Mesenchymal stem cell (in vitro differentiated cells and primary cell): ENCODE data around the gene SERGEF.

Source experiments
- DNase-seq: peaks from one replicate; pipeline ENCODE4 v3.0.0-alpha.2; 2013
- H2AFZ ChIP-seq: one replicate; pipeline ENCODE4 v1.6.1; 2013; ENCODE audit warnings: low read depth, mild to moderate bottlenecking, control low read depth, inconsistent platforms, low read length, moderate library complexity
- H2AK5ac ChIP-seq: 2 replicates; pipeline ENCODE4 v1.6.1; 2013; ENCODE audit warnings: low read length, moderate library complexity, mild to moderate bottlenecking, inconsistent platforms; ENCODE audit not compliant: severe bottlenecking
- H2BK120ac ChIP-seq: one replicate; pipeline ENCODE4 v1.6.1; 2013; ENCODE audit warnings: low read depth, mild to moderate bottlenecking, inconsistent platforms, low read length, moderate library complexity
- H2BK12ac ChIP-seq, 2 experiments: one replicate each; pipeline ENCODE4 v1.6.1; 2013; ENCODE audit warnings: inconsistent platforms in 2 of 2, low read length in 2 of 2, mild to moderate bottlenecking in 2 of 2, moderate library complexity in 2 of 2, control low read depth in 1 of 2
- H2BK15ac ChIP-seq: one replicate; pipeline ENCODE4 v1.6.1; 2013; ENCODE audit warnings: mild to moderate bottlenecking, low read depth, inconsistent platforms; ENCODE audit not compliant: poor library complexity, severe bottlenecking
- H2BK5ac ChIP-seq: 2 replicates; pipeline ENCODE4 v1.6.1; 2013; ENCODE audit warnings: low read depth, mild to moderate bottlenecking, low read length, control low read depth, inconsistent platforms; ENCODE audit not compliant: poor library complexity, severe bottlenecking
- H3K14ac ChIP-seq, 2 experiments: one replicate each; pipeline ENCODE4 v1.6.1; 2013; ENCODE audit warnings: inconsistent platforms in 2 of 2, low read length in 2 of 2, control low read depth in 1 of 2, mild to moderate bottlenecking in 1 of 2, moderate library complexity in 1 of 2
- H3K18ac ChIP-seq, 2 experiments: one replicate each; pipeline ENCODE4 v1.6.1; 2013; ENCODE audit warnings: inconsistent platforms in 2 of 2, low read length in 2 of 2, control low read depth in 1 of 2, low read depth in 1 of 2, mild to moderate bottlenecking in 1 of 2
- H3K23ac ChIP-seq, 2 experiments: one replicate each; pipeline ENCODE4 v1.6.1; 2013; ENCODE audit warnings: inconsistent platforms in 2 of 2, low read length in 2 of 2, mild to moderate bottlenecking in 2 of 2, moderate library complexity in 2 of 2, control low read depth in 1 of 2
- H3K27ac ChIP-seq: 2 replicates; pipeline ENCODE4 v1.5.1; 2013; ENCODE audit warnings: mild to moderate bottlenecking, moderate library complexity, low read length, control low read depth, inconsistent platforms; ENCODE audit not compliant: poor library complexity, severe bottlenecking
- H3K27me3 ChIP-seq, 2 experiments: 2 replicates each; pipeline versions ENCODE4 v1.6.1 to v1.7.0; 2013; ENCODE audit warnings: low read length in 2 of 2, mild to moderate bottlenecking in 2 of 2, moderate library complexity in 2 of 2, control low read depth in 1 of 2, inconsistent platforms in 1 of 2; ENCODE audit not compliant: control insufficient read depth in 1 of 2, insufficient read depth in 1 of 2
- H3K36me3 ChIP-seq, 2 experiments: 2 replicates each; pipeline versions ENCODE4 v1.6.1 to v1.7.0; 2013; ENCODE audit warnings: low read length in 2 of 2, control low read depth in 1 of 2, inconsistent platforms in 1 of 2, low read depth in 1 of 2, mild to moderate bottlenecking in 1 of 2; ENCODE audit not compliant: insufficient read depth in 2 of 2, control insufficient read depth in 1 of 2
- H3K4ac ChIP-seq, 2 experiments: one replicate each; pipeline ENCODE4 v1.6.1; 2013; ENCODE audit warnings: inconsistent platforms in 2 of 2, low read length in 2 of 2, mild to moderate bottlenecking in 2 of 2, moderate library complexity in 2 of 2, control low read depth in 1 of 2, low read depth in 1 of 2
- H3K4me1 ChIP-seq: 2 replicates; pipeline ENCODE4 v1.6.1; 2013; ENCODE audit warnings: low read depth, low read length, control low read depth; ENCODE audit not compliant: control insufficient read depth, insufficient read depth
- H3K4me2 ChIP-seq: 2 replicates; pipeline ENCODE4 v1.6.1; 2013; ENCODE audit warnings: low read length, mild to moderate bottlenecking, inconsistent platforms; ENCODE audit not compliant: poor library complexity, severe bottlenecking
- H3K4me3 ChIP-seq, 2 experiments: 2 replicates each; pipeline versions ENCODE4 v1.5.1 to v1.7.0; 2013; ENCODE audit warnings: low read length in 2 of 2, mild to moderate bottlenecking in 2 of 2, control low read depth in 1 of 2, low read depth in 1 of 2; ENCODE audit not compliant: insufficient read depth in 1 of 2
- H3K79me1 ChIP-seq: replicated peaks from 2 replicates; pipeline ENCODE4 v1.6.1; 2013; ENCODE audit warnings: mild to moderate bottlenecking, control low read depth, low read length, inconsistent platforms; ENCODE audit not compliant: poor library complexity, severe bottlenecking
- H3K9ac ChIP-seq: 2 replicates; pipeline ENCODE4 v1.7.0; 2013; ENCODE audit warnings: mild to moderate bottlenecking, low read length, moderate library complexity
- H3K9me3 ChIP-seq: 2 replicates; pipeline ENCODE4 v1.7.0; 2013; ENCODE audit warnings: mild to moderate bottlenecking, low read length; ENCODE audit not compliant: control insufficient read depth
- H4K8ac ChIP-seq: one replicate; pipeline ENCODE4 v1.6.1; 2013; ENCODE audit warnings: inconsistent platforms, mild to moderate bottlenecking, low read length, moderate library complexity
- H4K91ac ChIP-seq: one replicate; pipeline ENCODE4 v1.6.1; 2013; ENCODE audit warnings: mild to moderate bottlenecking, low read length, inconsistent platforms
- WGBS: methylation state at CpG from one replicate; pipeline ENCODE4 v1.1.7; 2013; ENCODE audit warnings: mixed read lengths; 5-methylcytosine and 5-hydroxymethylcytosine counted together

Gene SERGEF

GRCh38 chr11:17792161-17792560 lies 220.7 kb downstream of the SERGEF start:
- Histone ChIP-seq H3K4ac (no peak overlapping the region), H3K4me1 (peaks cover under 1% of the 10 kb centered on the region), H3K27me3 (no peaks in the 10 kb centered on the region), H3K79me1 (no peaks in the 10 kb centered on the region), H3K36me3 (no peaks in the 10 kb centered on the region), H2AK5ac (no peak overlapping the region), H3K23ac (no peak overlapping the region), H2BK120ac (no peak overlapping the region), H3K4me2 (no peak overlapping the region), H3K27ac (no peak overlapping the region), H4K91ac (no peak overlapping the region), H2BK15ac (no peak overlapping the region), H2BK12ac (no peak overlapping the region), H3K18ac (no peak overlapping the region), H3K9ac (no peak overlapping the region), H3K14ac (peak overlapping the region in 1 of 2 experiments; percentile 13), H3K9me3 (no peaks in the 10 kb centered on the region), H2AFZ (no peak overlapping the region), H2BK5ac (no peak overlapping the region), H3K4me3 (peak overlapping the region in 1 of 2 experiments; percentile 1), H4K8ac (peak overlapping the region; percentile 7)
- no peak for DNase-seq
- 88% methylated on average over 7 of the region's 9 CpGs for WGBS

GRCh38 chr11:17791144-17791543 lies 221.7 kb downstream of the SERGEF start:
- Histone ChIP-seq H2BK15ac (no peak overlapping the region), H3K36me3 (no peaks in the 10 kb centered on the region), H3K27ac (no peak overlapping the region), H3K79me1 (no peaks in the 10 kb centered on the region), H3K27me3 (no peaks in the 10 kb centered on the region), H3K4ac (no peak overlapping the region), H3K9me3 (no peaks in the 10 kb centered on the region), H4K8ac (no peak overlapping the region), H3K9ac (no peak overlapping the region), H3K4me2 (no peak overlapping the region), H3K4me1 (peaks cover 4% of the 10 kb centered on the region), H2BK5ac (no peak overlapping the region), H3K23ac (no peak overlapping the region), H2AFZ (no peak overlapping the region), H4K91ac (no peak overlapping the region), H2AK5ac (no peak overlapping the region), H2BK120ac (no peak overlapping the region), H3K4me3 (no peak overlapping the region), H2BK12ac (no peak overlapping the region), H3K18ac (no peak overlapping the region), H3K14ac (no peak overlapping the region)
- DNase-seq = no peak

DNA sequence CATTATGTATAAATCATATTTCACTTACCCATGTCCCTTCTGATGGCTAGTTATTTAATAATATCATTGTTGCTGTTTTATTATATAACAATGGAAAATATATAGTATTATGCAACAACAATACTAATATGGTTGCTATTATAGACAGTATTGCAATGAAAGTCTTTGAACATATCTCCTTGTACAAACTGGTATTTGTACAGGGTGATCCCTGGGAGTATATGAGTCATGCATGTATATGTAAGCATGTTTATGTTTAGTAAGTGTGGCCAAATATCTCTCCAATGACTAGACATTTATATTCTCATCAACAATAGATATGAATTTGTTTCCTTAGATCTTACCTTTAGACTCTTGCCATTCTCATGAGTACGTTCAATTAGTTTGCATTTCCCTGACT lies 222.4 kb downstream of the SERGEF start:
- no peak overlapping the region for H3K27ac ChIP-seq
- 40% methylated on average over 1 of the region's 1 CpG for WGBS
- peaks cover 4% of the 10 kb centered on the region for H3K4me1 ChIP-seq
- no peak overlapping the region for H3K4me2 ChIP-seq
- no peak overlapping the region for H2BK12ac ChIP-seq
- no peak overlapping the region for H3K18ac ChIP-seq
- no peak overlapping the region for H2AFZ ChIP-seq
- no peak overlapping the region for H3K4ac ChIP-seq
- H3K27me3 ChIP-seq = no peaks in the 10 kb centered on the region
- no peak overlapping the region for H2BK5ac ChIP-seq
- H2BK15ac ChIP-seq = no peak overlapping the region
- H3K9ac ChIP-seq = no peak overlapping the region
- no peak overlapping the region for H2AK5ac ChIP-seq
- no peak overlapping the region for H3K4me3 ChIP-seq
- no peak overlapping the region for H4K91ac ChIP-seq
- DNase-seq = peak; percentile 75
- no peaks in the 10 kb centered on the region for H3K9me3 ChIP-seq
- H3K36me3 ChIP-seq = peaks cover 0 to 2% of the 10 kb centered on the region in 2 experiments
- no peaks in the 10 kb centered on the region for H3K79me1 ChIP-seq
- no peak overlapping the region for H3K23ac ChIP-seq
- H3K14ac ChIP-seq = no peak overlapping the region
- H4K8ac ChIP-seq = no peak overlapping the region
- no peak overlapping the region for H2BK120ac ChIP-seq

DNA sequence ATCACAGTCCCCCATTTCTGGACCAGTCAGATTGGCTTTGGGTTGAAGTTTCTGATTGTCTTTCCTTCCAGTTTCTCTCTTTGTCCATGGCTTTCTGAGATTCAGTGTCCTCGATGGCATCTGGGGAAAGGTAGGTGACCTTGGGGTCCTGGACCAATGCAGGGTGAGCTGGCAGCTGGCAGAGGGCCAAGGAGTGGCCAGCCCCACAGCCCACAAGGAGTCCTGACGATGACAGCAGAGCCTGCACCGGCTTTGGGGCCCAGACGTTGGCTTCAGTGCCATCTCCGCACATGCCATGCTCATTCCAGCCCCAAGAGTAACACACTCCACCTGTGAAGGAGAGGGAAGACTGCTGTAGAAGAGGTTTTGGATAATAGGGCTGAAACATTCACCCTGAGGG lies 224.8 kb downstream of the SERGEF start:
- no peak overlapping the region for H2AK5ac ChIP-seq
- no peak overlapping the region for H4K8ac ChIP-seq
- no peak overlapping the region for H3K4me2 ChIP-seq
- no peak overlapping the region for H4K91ac ChIP-seq
- no peaks in the 10 kb centered on the region for H3K79me1 ChIP-seq
- no peak overlapping the region for H2BK12ac ChIP-seq
- peaks cover 4% of the 10 kb centered on the region for H3K4me1 ChIP-seq
- no peak for DNase-seq
- 93% methylated on average over 1 of the region's 5 CpGs for WGBS
- H3K27ac ChIP-seq = no peak overlapping the region
- H3K23ac ChIP-seq = no peak overlapping the region
- H3K14ac ChIP-seq = no peak overlapping the region
- H3K9ac ChIP-seq = no peak overlapping the region
- H2BK15ac ChIP-seq = no peak overlapping the region
- no peaks in the 10 kb centered on the region for H3K27me3 ChIP-seq
- no peaks in the 10 kb centered on the region for H3K9me3 ChIP-seq
- no peak overlapping the region for H3K4me3 ChIP-seq
- no peak overlapping the region for H2BK120ac ChIP-seq
- H3K18ac ChIP-seq = no peak overlapping the region
- H3K36me3 ChIP-seq = peaks cover 0 to 2% of the 10 kb centered on the region in 2 experiments
- H3K4ac ChIP-seq = no peak overlapping the region
- no peak overlapping the region for H2BK5ac ChIP-seq
- H2AFZ ChIP-seq = no peak overlapping the region
